NCI-H2196 (cell line): ENCODE data around the gene TNFAIP8.

ENCODE experiments used
- DNase-seq: peaks from one replicate; lab custom pipeline; 2025; ENCODE audit not compliant: unreplicated experiment; lab: John Stamatoyannopoulos, UW

The TNFAIP8 gene

GRCh38 chr5:119345861-119346260 is 10.0 kb upstream of the TNFAIP8 start:
- no peak for DNase-seq

DNA sequence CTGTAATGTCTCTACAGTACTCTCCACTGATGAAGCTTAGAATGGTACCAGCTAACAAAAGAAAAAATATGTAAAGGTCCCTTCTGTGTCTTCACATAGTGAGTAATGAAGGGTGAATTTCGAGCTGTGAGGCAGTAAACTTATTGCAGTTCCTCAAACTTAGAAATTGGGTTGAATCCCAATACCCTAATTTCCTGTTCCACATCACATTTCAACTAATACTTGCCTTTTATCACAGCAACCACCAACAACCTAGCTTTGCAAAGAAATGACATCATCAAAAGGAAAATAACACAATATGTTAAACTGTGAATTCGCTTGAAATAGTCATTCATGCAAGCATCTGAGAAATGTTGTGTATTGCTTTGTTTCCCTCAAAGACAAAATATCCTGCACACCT is 9.4 kb upstream of the TNFAIP8 start:
- no peak for DNase-seq

- DNase-seq = no peak
Observed at GRCh38 chr5:119347574-119347973, 8.2 kb upstream of the TNFAIP8 start.

- DNase-seq = no peak
Observed at GRCh38 chr5:119347991-119348390, 7.8 kb upstream of the TNFAIP8 start.

DNA sequence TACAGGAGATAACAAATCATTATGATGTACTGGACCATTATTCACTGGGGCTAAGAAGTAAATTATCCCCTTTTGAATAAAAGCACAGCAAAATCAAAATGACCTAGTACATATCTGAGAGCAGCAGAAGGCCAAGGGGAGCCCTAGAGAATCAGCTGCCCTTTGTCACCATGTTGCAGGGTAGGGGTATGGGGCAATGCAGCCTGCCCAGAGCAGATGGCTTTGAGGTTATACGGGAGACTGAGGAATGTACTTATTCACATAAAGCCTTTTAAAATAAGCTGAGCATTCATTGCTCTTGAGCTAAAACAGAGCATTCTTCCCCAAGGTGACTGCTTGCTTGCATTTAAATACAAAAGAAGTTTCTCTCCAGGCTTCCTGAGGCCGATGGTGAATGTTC is 2.6 kb upstream of the TNFAIP8 start:
- DNase-seq = no peak

DNA sequence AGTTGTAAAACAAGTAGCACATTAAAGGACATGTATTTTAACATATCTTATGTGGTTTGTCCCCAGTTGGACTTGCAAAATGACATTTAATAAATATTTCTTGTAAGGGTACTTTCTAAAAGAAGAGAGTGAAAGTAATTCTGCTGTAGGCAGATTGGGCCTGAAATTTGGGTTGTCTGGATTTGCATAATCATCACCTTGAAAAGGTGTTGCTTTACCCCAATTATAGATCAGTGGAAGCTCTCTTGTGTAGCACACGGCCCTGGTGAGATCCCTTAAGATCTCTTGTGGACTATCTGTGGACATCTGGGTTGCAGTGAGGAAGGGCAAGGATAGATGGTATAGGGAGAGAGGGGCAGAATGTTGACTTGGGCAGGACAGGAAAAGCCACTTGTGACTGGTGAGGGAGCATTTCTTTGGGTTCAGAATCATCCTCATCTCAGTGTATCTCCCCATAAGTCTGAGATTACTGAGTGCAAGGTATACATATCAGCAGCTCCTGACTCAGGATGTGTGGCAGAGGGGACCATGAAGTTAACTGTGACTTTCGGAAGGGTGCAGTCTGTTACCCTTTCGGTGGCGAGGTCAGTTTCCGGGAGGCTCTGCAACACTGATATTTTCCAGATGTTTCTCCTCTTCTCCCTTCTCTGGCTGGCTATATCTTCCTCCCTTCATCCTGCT is 2.0 kb upstream of the TNFAIP8 start:
- no peak for DNase-seq

DNA sequence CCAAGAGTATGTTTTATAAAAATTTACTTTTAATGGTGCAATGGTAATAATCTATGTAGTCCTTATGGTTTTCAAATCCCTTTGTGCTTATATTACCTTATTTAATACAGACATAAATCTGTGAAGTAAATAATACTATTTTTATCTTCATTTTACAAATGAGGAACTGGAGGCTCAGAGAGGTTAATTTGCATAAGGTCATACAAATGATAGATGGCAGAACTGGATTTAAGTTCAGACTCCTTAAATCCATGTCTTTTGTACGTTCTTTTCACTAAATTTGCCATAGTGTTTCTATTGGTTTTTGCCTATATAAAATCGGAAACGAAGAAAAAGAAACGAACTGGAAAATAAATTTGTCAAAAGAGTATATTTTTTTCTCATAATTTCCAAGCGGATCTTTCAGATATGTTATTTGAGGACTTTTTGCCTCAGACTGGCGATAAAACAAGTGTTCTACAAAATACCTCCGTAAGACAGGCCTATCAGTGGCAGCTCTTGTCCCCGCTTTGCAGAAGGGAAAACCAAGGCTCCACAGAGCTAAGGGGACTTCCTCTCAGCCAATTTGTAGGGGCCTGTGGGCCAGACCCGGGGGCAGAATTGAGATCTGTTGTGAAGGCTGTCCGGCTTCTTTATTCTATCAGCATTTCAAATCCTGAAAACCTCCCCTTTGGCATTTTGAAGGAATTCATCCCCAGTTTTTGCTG is 1.1 kb upstream of the TNFAIP8 start:
- no peak for DNase-seq

DNA sequence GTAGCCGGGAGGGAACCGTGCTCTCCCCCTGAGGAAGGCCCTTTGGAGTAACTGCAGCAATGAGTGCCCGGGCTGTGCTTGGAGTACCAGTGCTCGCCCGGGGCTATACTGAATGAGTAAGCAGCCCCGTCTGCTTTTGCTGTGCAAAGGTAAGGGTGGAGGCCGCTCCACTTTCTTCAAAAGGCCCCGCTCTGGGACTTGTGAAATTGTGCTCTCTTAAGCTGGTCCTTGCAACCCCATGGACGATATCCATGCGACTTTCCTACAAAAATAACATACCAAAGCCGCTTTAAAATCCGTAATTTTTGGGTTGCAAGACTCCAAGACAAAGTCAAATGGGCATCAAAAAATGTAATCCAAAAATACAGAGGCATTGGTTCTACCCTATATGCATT is 578 bp upstream of the TNFAIP8 start:
- no peak for DNase-seq

GRCh38 chr5:119356612-119357188 is 881 bp downstream of the TNFAIP8 start:
- no peak for DNase-seq

GRCh38 chr5:119357270-119357669 is 1.5 kb downstream of the TNFAIP8 start:
- no peak for DNase-seq

DNA sequence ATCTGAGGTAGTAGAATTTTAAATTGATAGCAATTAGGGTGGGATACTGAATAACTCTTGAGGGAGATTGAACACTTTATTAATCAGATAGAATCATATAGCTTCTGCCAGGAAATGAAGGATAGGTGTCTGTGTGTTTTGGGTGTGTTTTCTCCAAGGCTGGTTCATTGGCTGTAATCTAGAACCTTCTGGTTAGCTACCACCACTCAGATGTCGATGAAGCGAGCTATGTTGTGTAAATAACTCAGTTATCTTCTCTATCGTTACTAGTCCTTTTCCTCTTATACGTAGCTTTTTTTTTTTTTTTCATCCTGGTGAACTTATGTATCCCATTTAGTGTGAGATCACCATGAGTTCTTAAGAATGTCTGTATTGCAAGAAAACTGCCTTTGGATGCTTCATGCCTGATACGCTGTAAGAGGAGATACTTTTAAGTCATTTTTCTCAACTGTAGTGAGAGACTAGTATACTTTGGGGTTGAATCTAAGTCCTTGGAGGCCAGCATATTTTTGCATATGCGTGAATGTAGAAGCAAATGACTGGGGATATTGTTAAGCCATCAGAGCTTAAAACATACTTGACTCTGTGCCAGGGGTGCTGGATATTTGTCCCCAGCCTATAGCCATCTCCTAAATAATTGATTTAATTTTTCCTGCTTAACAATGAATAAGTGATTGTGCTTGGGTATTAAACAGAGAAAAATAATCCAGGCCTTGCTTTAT is 2.1 kb downstream of the TNFAIP8 start:
- DNase-seq = no peak

- no peak for DNase-seq
Observed at GRCh38 chr5:119358530-119358900, 2.7 kb downstream of the TNFAIP8 start.

DNA sequence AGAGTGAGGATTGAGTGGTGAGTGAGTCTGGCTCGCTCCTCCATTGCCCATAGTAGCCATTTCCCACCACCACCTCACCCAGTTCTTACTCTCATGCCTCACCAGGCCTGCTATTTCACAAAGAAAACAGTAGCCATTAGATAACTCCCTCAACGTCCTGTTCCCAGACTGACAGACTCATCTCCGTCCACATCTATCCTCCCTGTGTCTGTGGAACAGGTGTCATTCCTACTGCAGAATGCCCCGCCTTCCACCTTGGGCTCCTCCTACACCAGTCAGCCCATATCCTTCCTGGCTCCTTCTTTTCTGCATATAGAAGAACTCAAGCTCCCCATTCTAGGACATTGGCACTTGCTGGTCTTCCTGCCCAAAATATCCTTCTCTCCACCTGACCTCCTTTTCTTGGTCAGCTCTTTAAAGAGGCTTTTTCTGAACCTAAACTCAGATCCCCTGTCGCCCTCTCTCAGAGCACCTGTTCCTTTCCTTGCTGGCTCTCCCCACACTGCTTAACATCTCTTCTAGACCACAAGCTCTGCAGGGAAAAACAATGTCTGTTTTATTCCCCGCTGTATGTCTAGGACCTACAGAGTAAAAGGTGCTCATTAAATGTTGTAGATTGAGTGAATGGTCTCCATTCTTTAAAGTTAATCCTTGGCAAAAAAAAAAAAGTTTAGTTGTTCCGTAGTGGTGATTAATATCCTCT is 3.2 kb downstream of the TNFAIP8 start:
- no peak for DNase-seq

DNA sequence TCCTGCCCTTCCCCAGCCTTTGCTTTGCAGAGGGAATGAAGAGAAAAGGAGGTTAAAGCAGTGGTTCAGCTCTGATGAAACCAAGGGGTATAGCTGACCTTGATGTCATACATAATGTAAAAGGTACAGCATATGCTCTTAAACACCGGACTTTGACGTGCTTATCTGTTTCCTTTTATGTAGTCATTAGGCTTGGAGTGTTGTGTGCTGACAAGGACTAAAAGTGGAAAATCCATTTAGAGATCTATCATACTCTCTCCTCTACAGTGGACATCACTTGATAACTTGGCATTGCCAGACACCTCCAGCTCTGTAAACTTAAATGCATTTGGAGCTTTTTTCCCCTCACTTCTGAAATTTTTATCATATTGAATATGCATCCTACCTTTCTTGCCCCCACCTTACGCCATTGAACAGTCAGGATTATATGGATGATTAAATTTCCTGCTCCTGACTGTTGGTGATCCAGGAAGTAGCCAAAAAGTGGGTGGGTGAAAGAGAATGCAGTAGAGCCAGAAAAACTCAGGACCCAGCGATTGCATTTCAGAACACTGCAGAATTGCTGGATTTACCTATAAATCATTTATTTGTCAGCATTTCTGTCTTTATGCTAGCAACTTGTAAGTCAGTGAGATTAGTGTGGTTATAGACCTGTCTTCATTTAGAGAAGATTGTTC is 4.1 kb downstream of the TNFAIP8 start:
- no peak for DNase-seq

DNA sequence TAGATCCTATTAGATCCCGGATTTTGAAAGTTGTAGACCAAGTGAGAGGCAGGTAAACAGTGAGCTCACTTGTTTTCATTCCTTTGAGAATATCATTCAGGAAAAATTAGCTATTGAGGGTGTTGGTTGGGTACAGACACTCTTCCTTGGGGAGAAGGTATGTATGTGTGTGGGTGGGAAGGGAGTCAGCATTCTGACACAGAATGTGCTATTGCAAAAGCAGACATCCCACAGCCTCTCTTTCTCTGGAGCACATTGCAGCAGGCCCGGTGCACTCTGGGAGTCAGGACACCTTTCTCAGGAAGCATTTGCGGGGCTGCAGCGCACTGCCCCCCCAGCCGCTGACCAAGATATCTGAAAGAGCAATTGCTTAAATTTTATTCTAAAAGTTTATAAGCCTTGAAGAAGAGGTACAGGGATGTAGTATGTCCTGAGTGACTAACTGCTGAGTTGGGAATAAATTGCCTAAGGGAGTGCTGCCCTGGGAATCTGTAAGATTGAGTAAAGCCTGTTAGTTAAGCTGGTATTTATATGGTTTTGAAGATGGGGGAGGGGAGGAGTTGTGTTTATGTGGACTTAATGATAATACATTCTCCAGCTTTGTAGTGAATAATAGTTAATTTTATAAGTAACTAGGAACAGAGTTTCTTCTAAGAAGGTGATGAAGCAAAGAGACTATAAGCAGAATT is 5.2 kb downstream of the TNFAIP8 start:
- DNase-seq = no peak

- DNase-seq = no peak
Observed at GRCh38 chr5:119361594-119362125, 5.8 kb downstream of the TNFAIP8 start.

DNA sequence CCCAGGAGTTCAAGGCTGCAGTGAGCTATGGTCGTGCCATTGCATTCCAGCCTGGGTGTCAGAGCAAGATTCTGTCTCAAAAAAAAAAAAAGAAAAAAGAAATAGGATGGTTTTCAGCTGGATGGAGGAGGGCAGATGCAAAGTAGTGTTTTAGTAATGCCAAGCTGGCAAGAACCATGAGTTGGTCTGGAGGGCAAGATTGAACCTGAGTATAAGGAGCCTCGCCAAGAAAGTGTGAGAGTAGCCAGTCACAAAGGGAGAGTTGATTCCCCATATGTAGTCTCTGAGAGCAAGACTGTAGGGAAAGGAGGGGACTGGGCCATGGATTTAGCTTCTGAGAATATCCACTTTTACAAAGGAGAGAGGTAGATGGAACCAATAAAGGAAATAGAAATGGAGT is 6.9 kb downstream of the TNFAIP8 start:
- no peak for DNase-seq

DNA sequence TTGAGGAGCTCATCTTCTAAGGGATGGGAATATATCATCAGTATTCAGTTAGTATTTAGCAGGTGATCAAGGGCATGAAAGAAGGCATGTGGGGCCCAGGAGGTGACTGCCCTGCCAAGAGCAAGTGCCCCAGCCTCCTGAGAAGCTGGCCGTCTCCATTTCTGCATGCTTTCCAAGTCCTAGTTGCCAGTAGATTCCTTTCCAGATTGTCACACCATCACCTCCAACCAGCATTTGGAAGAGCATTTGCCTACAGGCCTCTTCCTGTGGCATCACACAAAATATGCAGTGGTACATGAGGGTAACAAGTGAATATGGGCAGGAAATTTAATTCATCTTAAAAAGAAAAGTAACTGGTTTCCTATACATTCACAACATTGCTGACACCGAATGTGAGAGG is 7.5 kb downstream of the TNFAIP8 start:
- DNase-seq = no peak

DNA sequence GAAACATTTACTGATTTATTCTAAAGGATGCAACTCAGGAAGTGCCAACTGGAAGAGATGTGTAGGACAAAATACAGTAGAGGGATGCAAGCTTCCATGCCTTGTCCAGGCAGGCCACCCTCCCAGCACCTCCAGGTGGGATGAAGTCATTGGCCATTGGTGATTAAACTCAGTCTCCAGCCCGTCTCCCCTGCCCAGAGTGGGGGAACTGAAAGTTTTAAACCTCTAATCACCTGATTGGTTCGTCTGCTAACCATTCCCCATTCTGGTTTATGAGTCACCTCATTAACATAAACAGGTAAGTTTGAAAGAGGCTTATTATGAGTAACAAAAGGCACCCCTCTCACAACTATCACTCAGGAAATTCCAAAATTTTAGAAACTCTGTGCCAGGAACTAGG is 8.1 kb downstream of the TNFAIP8 start:
- no peak for DNase-seq
